Heart right ventricle (tissue), 16 donors: ENCODE measurements around the gene DTNBP1. TPM values are rescaled to one million over a fixed set of nuclear protein-coding genes. Genes with fewer than 3 reads are reported as not detected.

Experiments
- ATAC-seq, 8 donors: fragments of 200-7000 bp; cut with Tn5 transposase; one replicate each; pipeline ENCODE4 v1.9.1; 2020; ENCODE audit warnings: mild to moderate bottlenecking in 8 of 8, moderate library complexity in 8 of 8, moderate number of reproducible peaks in 1 of 8
- DNase-seq, 2 donors: peaks; one replicate each; pipeline ENCODE4 v3.0.0-alpha.2; 2020
- H3K27ac ChIP-seq, 10 donors: fragments of 200-600 bp; sonication (generic) in 2 of 10; one replicate each; pipeline versions ENCODE4 v1.5.0 to v1.8.0; 2020 to 2022; ENCODE audit warnings: mild to moderate bottlenecking in 3 of 10
- H3K27me3 ChIP-seq, 7 donors: fragments of 200-600 bp; one replicate each; pipeline ENCODE4 v1.8.0; 2021 to 2022; ENCODE audit warnings: mild to moderate bottlenecking in 2 of 7
- H3K36me3 ChIP-seq, 9 donors: fragments of 200-600 bp; sonication (generic) in 1 of 9; one replicate each; pipeline versions ENCODE4 v1.5.0 to v1.8.0; 2020 to 2022; ENCODE audit warnings: mild to moderate bottlenecking in 2 of 9
- H3K4me1 ChIP-seq, 9 donors: fragments of 200-600 bp; sonication (generic) in 1 of 9; one replicate each; pipeline versions ENCODE4 v1.5.0 to v1.8.0; 2020 to 2022; ENCODE audit warnings: mild to moderate bottlenecking in 4 of 9
- H3K4me3 ChIP-seq, 10 donors: fragments of 200-600 bp; sonication (generic) in 2 of 10; one replicate each; pipeline versions ENCODE4 v1.5.0 to v1.8.0; 2020 to 2022; ENCODE audit warnings: mild to moderate bottlenecking in 7 of 10, moderate library complexity in 2 of 10
- H3K9me3 ChIP-seq, 11 donors: fragments of 200-600 bp in 10 of 11; sonication (generic) in 2 of 11; one replicate each; pipeline versions ENCODE4 v1.5.0 to v1.8.0; 2013 to 2022; ENCODE audit warnings: mild to moderate bottlenecking in 2 of 11, control low read depth in 1 of 11, moderate library complexity in 1 of 11
- WGBS, 2 donors: extraction: QIAGEN DNeasy Blood & Tissue Kit; methylation state at CpG; one replicate each; pipeline ENCODE4 v1.1.7; 2013; ENCODE audit warnings: inconsistent platforms in 1 of 2; 5-methylcytosine and 5-hydroxymethylcytosine counted together
- intact Hi-C, 10 donors: fragments of 100-400 bp; cut with DNase I; formaldehyde crosslinking; loops; one replicate each; pipeline versions ENCODE4 v1.11.1 to v1.14.2; 2022
- polyA plus RNA-seq, 2 donors: library from polyadenylated mRNA; stranded (reverse); fragments of 200-250 nt; gene quantifications; one replicate each; pipeline ENCODE4 v1.2.3, GENCODE V29; 2013
- total RNA-seq, 10 donors: library from RNA; stranded (reverse); fragmentation: NEBNext Ultra II Directional in 3 of 10; extraction: Animal tissue kit (Norgen Biotek cat#: 25700) in 3 of 10; gene quantifications; one replicate each; pipeline versions ENCODE4 v1.2.1 to v1.2.4, GENCODE V29; 2021 to 2023
- TF ChIP-seq, protein P1 (sequence below), 9 donors: fragments of 200-600 bp; sonication (generic) in 2 of 9; IDR thresholded peaks; one replicate each; pipeline versions ENCODE4 v1.5.0 to v1.8.0; 2021 to 2022; ENCODE audit warnings: antibody characterized with exemption in 9 of 9, mild to moderate bottlenecking in 5 of 9, moderate library complexity in 1 of 9
- donor health status: Arrhythmogenic right ventricular cardiomyopathy.
- donor health status: ischemic (EF 13 %, LVEDD 7.1; RV severe dilation, severe dysfunction).
- donor health status: healthy with polysubstance abuse.
- donor health status: DM: no; HTN: yes; CAD: no.
- donor health status: DM: no; HTN: no; CAD: no.
- donor health status: ischemic (EF 25% LVEDD 6.9; RV normal size, moderate dysfunction).
- donor health status: ischemic (EF 25% LVEDD 5.7; RV mildly dilated, moderate dysfunction).
- donor health status: healthy.
- donor health status: DM: yes; HTN: yes; CAD: no.
- donor health status: Ischemic cardiomyopathy.
- donor health status: ischemic (EF 35%, LVEDD 5.7; RV mildly dilated, moderate dysfunction).
- donor health status: nonischemic (EF 11% LVEDD 7.7; RV severe dilation, severe dysfunction).
- donor health status: DM: yes; HTN: yes; CAD: no.
- donor health status: PGD.
- donor health status: ischemic (EF 29% LVEDD 5.4; RV normal size, mild dysfunction).
- donor health status: nonischemic (EF 23%, LVEDD 6.1; RV moderate dilation, normal function).

The DTNBP1 gene
- total and polyA plus RNA-seq, 12 donors, result 5.0 to 27.5 (median 18.4) TPM

DNA sequence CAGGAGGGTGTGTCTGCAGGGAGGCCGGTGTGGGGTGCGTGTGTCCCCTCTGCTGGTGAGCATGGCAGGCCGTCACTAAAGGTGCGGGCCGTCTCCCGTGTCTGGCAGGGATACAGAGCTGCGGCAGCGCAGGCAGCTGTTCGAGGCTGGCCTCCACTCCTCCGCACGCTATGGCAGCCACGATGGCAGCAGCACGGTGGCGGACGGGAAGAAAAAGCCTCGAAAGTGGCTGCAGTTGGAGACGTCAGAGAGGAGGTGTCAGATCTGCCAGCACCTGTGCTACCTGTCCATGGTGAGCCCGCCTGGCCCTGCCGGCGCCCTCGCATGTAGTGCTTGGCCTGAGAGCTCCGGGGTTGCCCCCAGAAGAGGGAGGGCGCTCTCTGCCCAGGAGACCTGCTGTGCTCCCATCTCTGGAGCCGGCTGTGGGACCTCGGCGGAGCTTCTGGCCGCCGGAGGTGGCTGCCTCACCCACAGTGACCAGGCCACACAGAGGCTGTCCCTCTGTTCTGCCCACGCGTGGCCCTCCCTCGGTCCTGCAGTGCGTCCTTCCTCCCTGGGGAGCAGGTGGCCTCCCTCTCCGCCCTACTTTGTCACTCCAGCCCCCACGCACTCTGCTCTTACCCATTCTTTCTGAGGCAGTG is 149.6 kb downstream of the DTNBP1 start:
- intact Hi-C loops, result loop anchor here in 1 of 10 donors (5.0 kb wide), 1 partner anchor 109 kb away; no protein-coding TSS in a partner anchor
- H3K27me3 ChIP-seq, result no peaks in the 10 kb centered on the region
- WGBS, 2 donors, result 88 to 92% methylated on average over 34 of the region's 34 CpGs
- TF ChIP-seq, protein P1, sequence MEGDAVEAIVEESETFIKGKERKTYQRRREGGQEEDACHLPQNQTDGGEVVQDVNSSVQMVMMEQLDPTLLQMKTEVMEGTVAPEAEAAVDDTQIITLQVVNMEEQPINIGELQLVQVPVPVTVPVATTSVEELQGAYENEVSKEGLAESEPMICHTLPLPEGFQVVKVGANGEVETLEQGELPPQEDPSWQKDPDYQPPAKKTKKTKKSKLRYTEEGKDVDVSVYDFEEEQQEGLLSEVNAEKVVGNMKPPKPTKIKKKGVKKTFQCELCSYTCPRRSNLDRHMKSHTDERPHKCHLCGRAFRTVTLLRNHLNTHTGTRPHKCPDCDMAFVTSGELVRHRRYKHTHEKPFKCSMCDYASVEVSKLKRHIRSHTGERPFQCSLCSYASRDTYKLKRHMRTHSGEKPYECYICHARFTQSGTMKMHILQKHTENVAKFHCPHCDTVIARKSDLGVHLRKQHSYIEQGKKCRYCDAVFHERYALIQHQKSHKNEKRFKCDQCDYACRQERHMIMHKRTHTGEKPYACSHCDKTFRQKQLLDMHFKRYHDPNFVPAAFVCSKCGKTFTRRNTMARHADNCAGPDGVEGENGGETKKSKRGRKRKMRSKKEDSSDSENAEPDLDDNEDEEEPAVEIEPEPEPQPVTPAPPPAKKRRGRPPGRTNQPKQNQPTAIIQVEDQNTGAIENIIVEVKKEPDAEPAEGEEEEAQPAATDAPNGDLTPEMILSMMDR (IDR thresholded peaks at IDR 0.05), result no peak
- no peaks in the 10 kb centered on the region for H3K9me3 ChIP-seq
- H3K4me3 ChIP-seq, result no peak overlapping the region
- peaks cover 0 to 99% (median 33%) of the 10 kb centered on the region in 9 donors for H3K36me3 ChIP-seq
- DNase-seq (no peak), ATAC-seq (no peak)
- peak overlapping the region in 6 of 10 donors; percentile 1 to 83 (median 70) for H3K27ac ChIP-seq
- peaks cover 0 to 28% (median 13%) of the 10 kb centered on the region in 9 donors for H3K4me1 ChIP-seq

DNA sequence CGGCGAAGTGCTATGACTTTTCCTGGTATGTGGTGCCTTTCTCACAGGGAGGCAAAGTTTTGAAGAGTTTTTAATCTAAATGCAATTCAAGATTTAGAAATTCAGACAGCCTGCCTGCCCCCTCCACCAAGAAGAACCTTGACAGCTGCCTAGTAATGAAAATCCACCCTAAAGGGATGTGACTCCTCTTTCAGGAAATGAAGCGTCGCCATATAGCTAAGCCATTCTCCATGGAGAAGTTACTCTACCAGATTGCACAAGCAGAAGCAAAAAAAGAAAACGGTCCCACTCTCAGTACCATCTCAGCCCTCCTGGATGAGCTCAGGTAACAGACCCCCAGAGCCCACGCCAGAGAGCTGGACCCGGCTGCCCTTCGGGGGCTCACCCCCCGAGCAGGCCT is 150.1 kb downstream of the DTNBP1 start:
- TF ChIP-seq, protein P1 (IDR thresholded peaks at IDR 0.05), result no peak
- Histone ChIP-seq H3K27ac (peak overlapping the region in 7 of 10 donors; percentile 1 to 83 (median 66)), H3K36me3 (peaks cover 0 to 99% (median 29%) of the 10 kb centered on the region in 9 donors), H3K27me3 (no peaks in the 10 kb centered on the region), H3K9me3 (no peaks in the 10 kb centered on the region), H3K4me3 (no peak overlapping the region), H3K4me1 (peaks cover 0 to 28% (median 13%) of the 10 kb centered on the region in 9 donors)
- DNase-seq, result no peak
- WGBS, 2 donors, result 93 to 95% methylated on average over 9 of the region's 9 CpGs
- no peak for ATAC-seq
- intact Hi-C loops, result loop anchor here in 1 of 10 donors (5.0 kb wide), 1 partner anchor 110 kb away; no protein-coding TSS in a partner anchor

GRCh38 chr6:15512126-15512525 is 150.7 kb downstream of the DTNBP1 start:
- peak; percentile 49 to 78 (median 67) for ATAC-seq
- no peaks in the 10 kb centered on the region for H3K27me3 ChIP-seq
- no peak overlapping the region for H3K4me3 ChIP-seq
- H3K9me3 ChIP-seq, result no peaks in the 10 kb centered on the region
- WGBS, 2 donors, result 69 to 77% methylated on average over 18 of the region's 18 CpGs
- intact Hi-C loops, result loop anchor here in 1 of 10 donors (5.0 kb wide), 1 partner anchor 110 kb away; no protein-coding TSS in a partner anchor
- H3K27ac ChIP-seq, result peak overlapping the region in 9 of 10 donors; percentile 30 to 83 (median 61)
- TF ChIP-seq, protein P1 (IDR thresholded peaks at IDR 0.05), result peak in 7 of 9 donors; percentile 19 to 52 (median 42)
- H3K36me3 ChIP-seq, result peaks cover 0 to 99% (median 29%) of the 10 kb centered on the region in 9 donors
- peaks cover 0 to 28% (median 13%) of the 10 kb centered on the region in 9 donors for H3K4me1 ChIP-seq
- peak in 1 of 2 donors; percentile 38 for DNase-seq

DNA sequence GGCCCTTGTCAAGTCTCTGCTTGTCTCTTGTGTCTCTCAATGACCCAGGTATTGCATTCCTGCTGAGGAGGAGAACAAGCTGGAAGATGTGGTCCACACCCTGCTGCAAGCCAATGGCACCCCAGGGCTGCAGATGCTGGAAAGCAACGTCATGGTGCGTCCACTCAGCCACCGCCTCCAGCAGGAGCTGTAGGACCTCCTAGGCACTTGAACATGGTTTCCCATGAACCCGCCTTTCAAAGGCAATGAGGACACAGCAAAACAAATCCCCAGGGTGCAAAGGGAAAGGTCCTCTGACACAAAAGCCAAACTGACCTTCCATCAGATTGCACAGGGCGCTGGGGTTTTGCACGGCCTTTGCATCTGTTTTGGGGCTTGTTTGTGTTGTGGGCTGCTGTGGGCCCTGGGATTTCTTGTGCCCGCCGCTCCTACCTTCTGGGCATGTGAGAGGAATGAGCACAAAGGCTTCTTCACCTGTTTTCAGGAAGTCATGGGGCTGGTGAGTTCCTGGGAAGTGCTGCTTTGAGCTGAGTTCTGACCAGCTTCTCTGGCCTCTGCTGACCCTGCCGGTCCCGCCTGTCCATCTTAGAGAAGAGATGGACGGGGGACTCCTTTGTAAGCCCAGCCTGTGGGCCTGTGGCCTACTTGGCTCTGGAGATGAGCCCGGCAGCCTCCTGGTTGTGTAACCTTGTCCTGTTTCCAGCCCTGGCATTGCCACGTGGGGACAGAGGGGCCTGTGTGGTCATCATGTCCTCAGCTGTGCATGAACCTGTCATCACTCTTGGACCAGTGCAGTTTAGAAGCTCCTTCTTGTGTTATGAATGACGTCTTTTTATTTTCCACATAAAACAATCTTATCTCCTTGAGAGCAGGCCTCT is 151.3 kb downstream of the DTNBP1 start:
- DNase-seq, result peak; percentile 71 to 75

More for the DNA sequence above, 151.3 kb downstream of the DTNBP1 start:
- Histone ChIP-seq H3K9me3 (no peaks in the 10 kb centered on the region), H3K4me3 (no peak overlapping the region), H3K36me3 (peaks cover 0 to 98% (median 29%) of the 10 kb centered on the region in 9 donors), H3K27ac (peak overlapping the region in 9 of 10 donors; percentile 30 to 83 (median 61)), H3K27me3 (no peaks in the 10 kb centered on the region), H3K4me1 (peaks cover 0 to 29% (median 14%) of the 10 kb centered on the region in 9 donors)
- intact Hi-C loops, result loop anchor here in 1 of 10 donors (5.0 kb wide), 1 partner anchor 111 kb away; no protein-coding TSS in a partner anchor
- WGBS, 2 donors, result 72 to 78% methylated on average over 14 of the region's 14 CpGs
- peak; percentile 61 to 92 (median 86) for ATAC-seq
- TF ChIP-seq, protein P1 (IDR thresholded peaks at IDR 0.05), result no peak
